H1 (cell line): Measurements from ENCODE around the gene RGL2. TPM values are rescaled to one million over a fixed set of nuclear protein-coding genes. Genes with fewer than 3 reads are reported as not detected.

Experiments
- BRCA1 ChIP-seq: IDR thresholded peaks from 2 replicates; pipeline ENCODE4 v1.6.1; 2012; ENCODE audit warnings: low read depth, low read length, improper control_type of control experiment
- CEBPB ChIP-seq: IDR thresholded peaks from 2 replicates; pipeline ENCODE4 v1.6.1; 2012; ENCODE audit warnings: low read depth, low read length
- POLR2A ChIP-seq, 2 experiments: IDR thresholded peaks; 1 replicate in 1 of 2; 2 replicates in 1 of 2; pipeline ENCODE4 v1.6.1; 2011; ENCODE audit warnings: low read depth in 2 of 2, low read length in 2 of 2, mild to moderate bottlenecking in 2 of 2; ENCODE audit errors: control extremely low read depth in 1 of 2
- POU5F1 ChIP-seq: IDR thresholded peaks from 2 replicates; pipeline ENCODE4 v1.6.1; 2011; ENCODE audit warnings: low read depth, mild to moderate bottlenecking, low read length, moderate library complexity
- RNF2 ChIP-seq: fragments of 200-900, 300-1000 bp; sonication (generic); IDR thresholded peaks from 2 replicates; pipeline ENCODE4 v1.7.1; 2016; ENCODE audit warnings: borderline replicate concordance, low read depth, mild to moderate bottlenecking, antibody characterized with exemption, low read length; ENCODE audit not compliant: poor library complexity, severe bottlenecking; ENCODE audit errors: missing control alignments
- SIRT6 ChIP-seq: IDR thresholded peaks from one replicate; pipeline ENCODE4 v1.7.1; 2012; ENCODE audit warnings: low read length, inconsistent platforms
- TAF7 ChIP-seq: optimal IDR thresholded peaks from 2 replicates; pipeline ENCODE3; 2011; ENCODE audit warnings: low read depth, mild to moderate bottlenecking, inconsistent platforms, low read length, moderate library complexity, borderline replicate concordance
- polyA plus RNA-seq, 7 experiments: library from polyadenylated mRNA; depleted of rRNA in 3 of 7; stranded (reverse) in 5 of 7; unstranded in 2 of 7; fragments of >200 nt in 5 of 7; fragments of 200-250 nt in 2 of 7; gene quantifications; 1 replicate in 5 of 7; 2 replicates in 1 of 7; 4 replicates in 1 of 7; pipeline versions ENCODE4 v1.2.1 to v1.2.3, GENCODE V29; 2011 to 2013; ENCODE audit warnings: missing spikeins in 2 of 7, mixed read lengths in 2 of 7
- total RNA-seq: library from RNA; stranded (reverse); fragmentation: NEBNext Ultra II Directional; extraction: Animal tissue kit (Norgen Biotek cat#: 25700); gene quantifications from 2 replicates; pipeline ENCODE4 v1.2.1, GENCODE V29; 2021
- TF ChIP-seq, protein P1 (sequence below): fragments of 300-600 bp; sonication (generic); IDR thresholded peaks from 2 replicates; pipeline ENCODE4 v1.7.1; 2012; ENCODE audit warnings: low read length, moderate library complexity, mild to moderate bottlenecking, inconsistent platforms; ENCODE audit not compliant: insufficient replicate concordance
- TF ChIP-seq, protein P2 (sequence below): IDR thresholded peaks from 2 replicates; pipeline ENCODE4 v1.6.1; 2011; ENCODE audit warnings: low read length, improper control_type of control experiment

RGL2 gene
- total and polyA plus RNA-seq, 2 of the 8 experiments (the other 6 are each of a cell fraction or from before 2014, with no cell fraction given): 58.1 to 80.3 TPM

DNA sequence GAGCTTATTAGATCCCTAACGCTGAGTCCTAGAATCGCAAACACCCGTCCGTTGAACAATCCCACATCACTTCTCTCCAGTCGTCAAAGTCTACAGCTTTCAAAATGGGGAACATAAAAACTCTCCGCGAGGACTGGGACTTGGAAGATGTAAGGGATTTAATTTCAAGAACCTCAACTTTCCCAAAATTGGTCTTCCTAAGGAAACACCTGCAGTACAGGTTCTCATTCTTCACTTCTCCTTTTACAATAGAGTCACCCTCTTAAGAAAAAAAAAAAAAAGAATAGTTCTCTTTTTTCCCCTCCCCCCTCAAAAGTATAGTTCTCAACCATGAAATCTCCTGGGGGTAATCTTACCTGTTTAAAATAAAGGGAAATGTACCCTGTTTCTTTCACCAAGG is 25.4 kb upstream of the RGL2 start (continued):
- TF ChIP-seq, protein P1, sequence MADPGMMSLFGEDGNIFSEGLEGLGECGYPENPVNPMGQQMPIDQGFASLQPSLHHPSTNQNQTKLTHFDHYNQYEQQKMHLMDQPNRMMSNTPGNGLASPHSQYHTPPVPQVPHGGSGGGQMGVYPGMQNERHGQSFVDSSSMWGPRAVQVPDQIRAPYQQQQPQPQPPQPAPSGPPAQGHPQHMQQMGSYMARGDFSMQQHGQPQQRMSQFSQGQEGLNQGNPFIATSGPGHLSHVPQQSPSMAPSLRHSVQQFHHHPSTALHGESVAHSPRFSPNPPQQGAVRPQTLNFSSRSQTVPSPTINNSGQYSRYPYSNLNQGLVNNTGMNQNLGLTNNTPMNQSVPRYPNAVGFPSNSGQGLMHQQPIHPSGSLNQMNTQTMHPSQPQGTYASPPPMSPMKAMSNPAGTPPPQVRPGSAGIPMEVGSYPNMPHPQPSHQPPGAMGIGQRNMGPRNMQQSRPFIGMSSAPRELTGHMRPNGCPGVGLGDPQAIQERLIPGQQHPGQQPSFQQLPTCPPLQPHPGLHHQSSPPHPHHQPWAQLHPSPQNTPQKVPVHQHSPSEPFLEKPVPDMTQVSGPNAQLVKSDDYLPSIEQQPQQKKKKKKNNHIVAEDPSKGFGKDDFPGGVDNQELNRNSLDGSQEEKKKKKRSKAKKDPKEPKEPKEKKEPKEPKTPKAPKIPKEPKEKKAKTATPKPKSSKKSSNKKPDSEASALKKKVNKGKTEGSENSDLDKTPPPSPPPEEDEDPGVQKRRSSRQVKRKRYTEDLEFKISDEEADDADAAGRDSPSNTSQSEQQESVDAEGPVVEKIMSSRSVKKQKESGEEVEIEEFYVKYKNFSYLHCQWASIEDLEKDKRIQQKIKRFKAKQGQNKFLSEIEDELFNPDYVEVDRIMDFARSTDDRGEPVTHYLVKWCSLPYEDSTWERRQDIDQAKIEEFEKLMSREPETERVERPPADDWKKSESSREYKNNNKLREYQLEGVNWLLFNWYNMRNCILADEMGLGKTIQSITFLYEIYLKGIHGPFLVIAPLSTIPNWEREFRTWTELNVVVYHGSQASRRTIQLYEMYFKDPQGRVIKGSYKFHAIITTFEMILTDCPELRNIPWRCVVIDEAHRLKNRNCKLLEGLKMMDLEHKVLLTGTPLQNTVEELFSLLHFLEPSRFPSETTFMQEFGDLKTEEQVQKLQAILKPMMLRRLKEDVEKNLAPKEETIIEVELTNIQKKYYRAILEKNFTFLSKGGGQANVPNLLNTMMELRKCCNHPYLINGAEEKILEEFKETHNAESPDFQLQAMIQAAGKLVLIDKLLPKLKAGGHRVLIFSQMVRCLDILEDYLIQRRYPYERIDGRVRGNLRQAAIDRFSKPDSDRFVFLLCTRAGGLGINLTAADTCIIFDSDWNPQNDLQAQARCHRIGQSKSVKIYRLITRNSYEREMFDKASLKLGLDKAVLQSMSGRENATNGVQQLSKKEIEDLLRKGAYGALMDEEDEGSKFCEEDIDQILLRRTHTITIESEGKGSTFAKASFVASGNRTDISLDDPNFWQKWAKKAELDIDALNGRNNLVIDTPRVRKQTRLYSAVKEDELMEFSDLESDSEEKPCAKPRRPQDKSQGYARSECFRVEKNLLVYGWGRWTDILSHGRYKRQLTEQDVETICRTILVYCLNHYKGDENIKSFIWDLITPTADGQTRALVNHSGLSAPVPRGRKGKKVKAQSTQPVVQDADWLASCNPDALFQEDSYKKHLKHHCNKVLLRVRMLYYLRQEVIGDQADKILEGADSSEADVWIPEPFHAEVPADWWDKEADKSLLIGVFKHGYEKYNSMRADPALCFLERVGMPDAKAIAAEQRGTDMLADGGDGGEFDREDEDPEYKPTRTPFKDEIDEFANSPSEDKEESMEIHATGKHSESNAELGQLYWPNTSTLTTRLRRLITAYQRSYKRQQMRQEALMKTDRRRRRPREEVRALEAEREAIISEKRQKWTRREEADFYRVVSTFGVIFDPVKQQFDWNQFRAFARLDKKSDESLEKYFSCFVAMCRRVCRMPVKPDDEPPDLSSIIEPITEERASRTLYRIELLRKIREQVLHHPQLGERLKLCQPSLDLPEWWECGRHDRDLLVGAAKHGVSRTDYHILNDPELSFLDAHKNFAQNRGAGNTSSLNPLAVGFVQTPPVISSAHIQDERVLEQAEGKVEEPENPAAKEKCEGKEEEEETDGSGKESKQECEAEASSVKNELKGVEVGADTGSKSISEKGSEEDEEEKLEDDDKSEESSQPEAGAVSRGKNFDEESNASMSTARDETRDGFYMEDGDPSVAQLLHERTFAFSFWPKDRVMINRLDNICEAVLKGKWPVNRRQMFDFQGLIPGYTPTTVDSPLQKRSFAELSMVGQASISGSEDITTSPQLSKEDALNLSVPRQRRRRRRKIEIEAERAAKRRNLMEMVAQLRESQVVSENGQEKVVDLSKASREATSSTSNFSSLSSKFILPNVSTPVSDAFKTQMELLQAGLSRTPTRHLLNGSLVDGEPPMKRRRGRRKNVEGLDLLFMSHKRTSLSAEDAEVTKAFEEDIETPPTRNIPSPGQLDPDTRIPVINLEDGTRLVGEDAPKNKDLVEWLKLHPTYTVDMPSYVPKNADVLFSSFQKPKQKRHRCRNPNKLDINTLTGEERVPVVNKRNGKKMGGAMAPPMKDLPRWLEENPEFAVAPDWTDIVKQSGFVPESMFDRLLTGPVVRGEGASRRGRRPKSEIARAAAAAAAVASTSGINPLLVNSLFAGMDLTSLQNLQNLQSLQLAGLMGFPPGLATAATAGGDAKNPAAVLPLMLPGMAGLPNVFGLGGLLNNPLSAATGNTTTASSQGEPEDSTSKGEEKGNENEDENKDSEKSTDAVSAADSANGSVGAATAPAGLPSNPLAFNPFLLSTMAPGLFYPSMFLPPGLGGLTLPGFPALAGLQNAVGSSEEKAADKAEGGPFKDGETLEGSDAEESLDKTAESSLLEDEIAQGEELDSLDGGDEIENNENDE: no peak
- TF ChIP-seq POU5F1 (no peak), TAF7 (no peak), CEBPB (no peak), BRCA1 (no peak), RNF2 (no peak), POLR2A (IDR thresholded peaks at IDR 0.05; ENCODE audit: control extremely low read depth in 1 of 2, low read depth in 2 of 2, low read length in 2 of 2) (no peak), SIRT6 (no peak)
- TF ChIP-seq, protein P2, sequence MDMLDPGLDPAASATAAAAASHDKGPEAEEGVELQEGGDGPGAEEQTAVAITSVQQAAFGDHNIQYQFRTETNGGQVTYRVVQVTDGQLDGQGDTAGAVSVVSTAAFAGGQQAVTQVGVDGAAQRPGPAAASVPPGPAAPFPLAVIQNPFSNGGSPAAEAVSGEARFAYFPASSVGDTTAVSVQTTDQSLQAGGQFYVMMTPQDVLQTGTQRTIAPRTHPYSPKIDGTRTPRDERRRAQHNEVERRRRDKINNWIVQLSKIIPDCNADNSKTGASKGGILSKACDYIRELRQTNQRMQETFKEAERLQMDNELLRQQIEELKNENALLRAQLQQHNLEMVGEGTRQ: no peak
